HCT116 (cell line): ENCODE results near the gene CALHM3. TPM values are rescaled to one million over a fixed set of nuclear protein-coding genes. Genes with fewer than 3 reads are reported as not detected.
A peak's percentile ranks its signal among the peaks of the same experiment; 100 is the strongest.

Experiments
- ATAC-seq: fragments of 200-7000 bp; cut with Tn5 transposase; 2 replicates; pipeline ENCODE4 v1.9.1; 2020; ENCODE audit warnings: mild to moderate bottlenecking, moderate library complexity
- BruUV-seq: library from RNA; stranded (reverse); fragments of 400-500 nt; replicated peaks from 2 replicates; lab custom pipeline; 2021; lab: Mats Ljungman, UMichigan
- CTCF ChIA-PET: fragments of 300-600 bp; sonication (Branson Sonifier 250); formaldehyde crosslinking; loops from one replicate; lab custom pipeline; 2021; ENCODE audit warnings: antibody characterized with exemption; lab: Charles Lee
- POLR2A ChIA-PET: fragments of 300-600, 350-600 bp; sonication (Branson Sonifier 250); formaldehyde crosslinking; loops from one replicate; lab custom pipeline; 2021; ENCODE audit warnings: antibody characterized with exemption; lab: Charles Lee
- RAD21 ChIA-PET, 2 experiments: fragments of 300-600 bp; sonication (Branson Sonifier 250); formaldehyde crosslinking; loops; one replicate each; lab custom pipeline; 2023; ENCODE audit warnings: low total read pairs in 2 of 2; ENCODE audit not compliant: uncharacterized antibody in 2 of 2, unreplicated experiment in 2 of 2, low non-redundant PET in 1 of 2; lab: Charles Lee
- DNase-seq: peaks from one replicate; pipeline ENCODE4 v3.0.0-alpha.2; 2010; ENCODE audit warnings: low read depth, low spot score
- H2AFZ ChIP-seq: fragments of 200-600 bp; shearing (Covaris generic), sonication (generic); 2 replicates; pipeline ENCODE4 v1.6.1; 2017; ENCODE audit warnings: low read depth, mixed run types, mixed read lengths, antibody characterized with exemption, low read length; ENCODE audit not compliant: poor library complexity, severe bottlenecking
- H3K27ac ChIP-seq: 2 replicates; pipeline ENCODE4 v1.5.1; 2012; ENCODE audit warnings: low read depth, low read length
- H3K27me3 ChIP-seq: fragments of 200-600 bp; sonication (generic); 2 replicates; pipeline ENCODE4 v1.6.1; 2016; ENCODE audit warnings: mixed run types, low read length, mixed read lengths; ENCODE audit not compliant: insufficient read depth
- H3K36me3 ChIP-seq, 2 experiments: fragments of 200-500 bp in 1 of 2; fragments of 200-600 bp in 1 of 2; sonication (Bioruptor generic) in 1 of 2; sonication (generic) in 1 of 2; 2 replicates each; pipeline versions ENCODE4 v1.5.1 to v1.6.1; 2014 to 2016; ENCODE audit warnings: low read length in 2 of 2, inconsistent platforms in 1 of 2, mixed read lengths in 1 of 2, mixed run types in 1 of 2; ENCODE audit not compliant: insufficient read depth in 2 of 2, control insufficient read depth in 1 of 2
- H3K4me1 ChIP-seq, 2 experiments: fragments of 200-600 bp in 1 of 2; sonication (generic) in 1 of 2; 2 replicates each; pipeline versions ENCODE4 v1.5.1 to v1.6.1; 2012 to 2017; ENCODE audit warnings: low read length in 2 of 2, inconsistent platforms in 1 of 2, mild to moderate bottlenecking in 1 of 2, mixed read lengths in 1 of 2, mixed run types in 1 of 2, moderate library complexity in 1 of 2; ENCODE audit not compliant: insufficient read depth in 2 of 2, control insufficient read depth in 1 of 2
- H3K4me2 ChIP-seq: fragments of 200-600 bp; sonication (generic); 2 replicates; pipeline ENCODE4 v1.6.1; 2017; ENCODE audit warnings: mixed run types, low read length, mixed read lengths
- H3K4me3 ChIP-seq, 2 experiments: fragments of 200-600 bp in 1 of 2; sonication (generic) in 1 of 2; replicated peaks in 1 of 2; 2 replicates each; pipeline ENCODE4 v1.5.1; 2011 to 2016; ENCODE audit warnings: low read length in 2 of 2, control low read depth in 1 of 2, low read depth in 1 of 2, mild to moderate bottlenecking in 1 of 2, mixed read lengths in 1 of 2, mixed run types in 1 of 2
- H3K79me2 ChIP-seq: fragments of 200-600 bp; sonication (generic); 2 replicates; pipeline ENCODE4 v1.6.1; 2017; ENCODE audit warnings: mild to moderate bottlenecking, mixed run types, low read length, moderate library complexity, mixed read lengths; ENCODE audit not compliant: insufficient read depth
- H3K9ac ChIP-seq: fragments of 200-600 bp; sonication (generic); 2 replicates; pipeline ENCODE4 v1.6.1; 2016; ENCODE audit warnings: low read length, mixed read lengths
- H3K9me2 ChIP-seq: fragments of 200-600 bp; sonication (generic), shearing (Covaris generic); 2 replicates; pipeline ENCODE4 v1.6.1; 2017; ENCODE audit warnings: mixed run types, mild to moderate bottlenecking, moderate library complexity; ENCODE audit not compliant: insufficient read depth
- H3K9me3 ChIP-seq, 2 experiments: fragments of 200-500 bp in 1 of 2; fragments of 200-600 bp in 1 of 2; sonication (Bioruptor generic) in 1 of 2; sonication (generic) in 1 of 2; 2 replicates each; pipeline ENCODE4 v1.6.1; 2014 to 2017; ENCODE audit warnings: low read length in 2 of 2, mixed read lengths in 2 of 2, inconsistent platforms in 1 of 2, low read depth in 1 of 2, mild to moderate bottlenecking in 1 of 2, mixed run types in 1 of 2, moderate library complexity in 1 of 2; ENCODE audit not compliant: control insufficient read depth in 1 of 2, insufficient read depth in 1 of 2
- H4K20me1 ChIP-seq: fragments of 200-600 bp; sonication (generic), shearing (Covaris generic); 2 replicates; pipeline ENCODE4 v1.6.1; 2017; ENCODE audit warnings: mixed run types, mild to moderate bottlenecking, moderate library complexity; ENCODE audit not compliant: insufficient read depth
- ATF3 ChIP-seq: IDR thresholded peaks from 2 replicates; pipeline ENCODE4 v1.6.1; 2012
- CBX3 ChIP-seq: IDR thresholded peaks from 2 replicates; pipeline ENCODE4 v1.6.1; 2012; ENCODE audit warnings: low read depth
- CEBPB ChIP-seq: IDR thresholded peaks from 2 replicates; pipeline ENCODE4 v1.6.1; 2012; ENCODE audit warnings: low read depth
- CTCF ChIP-seq, 3 experiments: fragments of 200-600 bp in 1 of 3; sonication (generic) in 1 of 3; IDR thresholded peaks in 2 of 3; conservative IDR thresholded peaks in 1 of 3; 2 replicates each; pipeline ENCODE4 v1.5.1; 2012 to 2017; ENCODE audit warnings: low read depth in 2 of 3, low read length in 2 of 3, antibody characterized with exemption in 1 of 3, borderline replicate concordance in 1 of 3, control low read depth in 1 of 3, mild to moderate bottlenecking in 1 of 3, mixed read lengths in 1 of 3, mixed run types in 1 of 3, moderate library complexity in 1 of 3; ENCODE audit not compliant: insufficient read depth in 1 of 3
- EGR1 ChIP-seq: IDR thresholded peaks from 2 replicates; pipeline ENCODE4 v1.6.1; 2012; ENCODE audit warnings: low read depth
- ELF1 ChIP-seq: IDR thresholded peaks from 2 replicates; pipeline ENCODE4 v1.6.1; 2012; ENCODE audit warnings: low read depth, borderline replicate concordance
- EZH2 ChIP-seq: fragments of 200-600 bp; sonication (generic); IDR thresholded peaks from 2 replicates; pipeline ENCODE4 v1.6.1; 2017; ENCODE audit warnings: antibody characterized with exemption, mixed run types
- EZH2phosphoT487 ChIP-seq: fragments of 200-600 bp; IDR thresholded peaks from 2 replicates; pipeline ENCODE4 v1.6.1; 2018; ENCODE audit warnings: antibody characterized with exemption, borderline replicate concordance
- FOSL1 ChIP-seq: IDR thresholded peaks from 2 replicates; pipeline ENCODE4 v1.6.1; 2012; ENCODE audit warnings: low read depth
- MAX ChIP-seq: IDR thresholded peaks from 2 replicates; pipeline ENCODE4 v1.6.1; 2012
- POLR2AphosphoS5 ChIP-seq: IDR thresholded peaks from 2 replicates; pipeline ENCODE4 v1.6.1; 2011; ENCODE audit warnings: mild to moderate bottlenecking, low read depth, low read length, moderate library complexity
- RAD21 ChIP-seq: IDR thresholded peaks from 2 replicates; pipeline ENCODE4 v1.6.1; 2012; ENCODE audit warnings: low read depth, mild to moderate bottlenecking
- SIN3A ChIP-seq: IDR thresholded peaks from 2 replicates; pipeline ENCODE4 v1.6.1; 2012; ENCODE audit warnings: low read depth
- SP1 ChIP-seq: IDR thresholded peaks from 2 replicates; pipeline ENCODE4 v1.6.1; 2012; ENCODE audit warnings: low read depth
- SRF ChIP-seq: IDR thresholded peaks from 2 replicates; pipeline ENCODE4 v1.6.1; 2012; ENCODE audit warnings: low read depth
- TCF7L2 ChIP-seq: IDR thresholded peaks from 2 replicates; pipeline ENCODE4 v1.7.0; 2011; ENCODE audit warnings: borderline replicate concordance, inconsistent platforms; ENCODE audit not compliant: insufficient read depth, insufficient read length; ENCODE audit errors: extremely low read depth
- YY1 ChIP-seq: IDR thresholded peaks from 2 replicates; pipeline ENCODE4 v1.6.1; 2011; ENCODE audit warnings: low read length, low read depth, moderate library complexity, mild to moderate bottlenecking; ENCODE audit not compliant: insufficient replicate concordance; ENCODE audit errors: extremely low read depth
- ZBTB33 ChIP-seq: IDR thresholded peaks from 2 replicates; pipeline ENCODE4 v1.6.1; 2011; ENCODE audit warnings: mild to moderate bottlenecking, low read length, moderate library complexity; ENCODE audit not compliant: insufficient replicate concordance; ENCODE audit errors: extremely low read depth
- ZFX ChIP-seq: fragments of 450-650 bp; IDR thresholded peaks from 2 replicates; pipeline ENCODE4 v1.6.1; 2017
- ZNF274 ChIP-seq: fragments of 200-500 bp; sonication (Bioruptor generic); IDR thresholded peaks from 2 replicates; pipeline ENCODE4 v1.6.1; 2014; ENCODE audit warnings: mild to moderate bottlenecking, low read depth, low read length, inconsistent platforms
- intact Hi-C: fragments of 100-400 bp; cut with micrococcal nuclease; formaldehyde crosslinking; loops from 2 replicates; pipeline ENCODE4 v1.10.0; 2022
- total RNA-seq: library from RNA; stranded (reverse); gene quantifications from one replicate; pipeline ENCODE4 v1.2.1, GENCODE V29; 2021; ENCODE audit not compliant: unreplicated experiment

Gene CALHM3
- total RNA-seq, 1 experiment from 2014 or later, result 0.49 TPM

- H3K27me3 ChIP-seq, result no peaks in the 10 kb centered on the region
- no peaks in the 10 kb centered on the region for H3K79me2 ChIP-seq
- H3K27ac ChIP-seq, result no peak overlapping the region
- H3K9ac ChIP-seq, result no peak overlapping the region
- no peak for ATAC-seq
- H3K36me3 ChIP-seq, result no peaks in the 10 kb centered on the region
- H3K4me1 ChIP-seq, result peaks cover 21 to 47% of the 10 kb centered on the region in 2 experiments
- peak overlapping the region; percentile 17; the same call in 1 of the 2 replicates for H3K4me2 ChIP-seq
- TF ChIP-seq ELF1 (no peak), RAD21 (no peak), FOSL1 (no peak), CTCF (IDR thresholded peaks at IDR 0.05 in 2 of 3, conservative IDR thresholded peaks at IDR 0.05 in 1 of 3; ENCODE audit: borderline replicate concordance in 1 of 3, insufficient read depth in 1 of 3, low read depth in 2 of 3, low read length in 2 of 3) (no peak), POLR2AphosphoS5 (no peak), CBX3 (no peak), SIN3A (no peak), ZFX (no peak), MAX (no peak), SP1 (no peak), ATF3 (no peak), ZBTB33 (no peak), EZH2 (no peak), ZNF274 (no peak), TCF7L2 (no peak), EGR1 (no peak), EZH2phosphoT487 (no peak), CEBPB (no peak), SRF (no peak), YY1 (no peak)
- POLR2A ChIA-PET, result no interaction called here
- H3K4me3 ChIP-seq, result no peak overlapping the region
- intact Hi-C loops, result loop anchor here (5.0 to 10.0 kb wide), 2 partner anchors 228 to 746 kb away; no protein-coding TSS in a partner anchor
- no peaks in the 10 kb centered on the region for H4K20me1 ChIP-seq
- no peaks in the 10 kb centered on the region for H3K9me3 ChIP-seq
- H3K9me2 ChIP-seq, result no peaks in the 10 kb centered on the region
- RAD21 ChIA-PET, result no interaction called here
- no peak overlapping the region for H2AFZ ChIP-seq
- BruUV-seq, result no TSS peak
- CTCF ChIA-PET, result interaction anchor here (1.0 to 1.5 kb wide), 5 partner anchors 8 to 62 kb away, joined by 3 to 6 read pairs (median 4); partner anchors contain the start of gene CALHM2
- no peak for DNase-seq
Measured at GRCh38 chr10:103480521-103480920, 1.5 kb upstream of the CALHM3 start.
